Mucosa of descending colon (tissue), 3 donors: ENCODE results near the gene ABLIM2. TPM values are rescaled to one million over a fixed set of nuclear protein-coding genes. Genes with fewer than 3 reads are reported as not detected.

Source experiments
- ATAC-seq: fragments of 200-7000 bp; cut with Tn5 transposase; one replicate; pipeline ENCODE4 v1.9.1; 2020; ENCODE audit warnings: mild to moderate bottlenecking, moderate library complexity
- DNase-seq, 3 donors: peaks; one replicate each; pipeline ENCODE4 v3.0.0-alpha.2; 2020
- H3K36me3 ChIP-seq: fragments of 200-600 bp; one replicate; pipeline ENCODE4 v1.8.0; 2021; ENCODE audit warnings: low read depth, mild to moderate bottlenecking
- H3K4me1 ChIP-seq: fragments of 200-600 bp; one replicate; pipeline ENCODE4 v1.8.0; 2021; ENCODE audit warnings: low read depth, mild to moderate bottlenecking
- H3K4me3 ChIP-seq: fragments of 200-600 bp; one replicate; pipeline ENCODE4 v1.8.0; 2021; ENCODE audit warnings: mild to moderate bottlenecking
- H3K9me3 ChIP-seq: fragments of 200-600 bp; one replicate; pipeline ENCODE4 v1.8.0; 2021; ENCODE audit warnings: mild to moderate bottlenecking
- intact Hi-C, 2 donors: fragments of 100-400 bp; cut with DNase I in 1 of 2; cut with micrococcal nuclease in 1 of 2; formaldehyde crosslinking; loops; one replicate each; pipeline versions ENCODE4 v1.11.0 to v1.11.1; 2022; cut with DNase I, micrococcal nuclease
- total RNA-seq, 3 donors: library from RNA; stranded (reverse); fragmentation: NEBNext Ultra II Directional in 2 of 3; extraction: Animal tissue kit (Norgen Biotek cat#: 25700) in 2 of 3; gene quantifications; one replicate each; pipeline versions ENCODE4 v1.2.1 to v1.2.4, GENCODE V29; 2021 to 2023
- TF ChIP-seq, protein P1 (sequence below): fragments of 200-600 bp; IDR thresholded peaks from one replicate; pipeline ENCODE4 v1.8.0; 2022; ENCODE audit warnings: antibody characterized with exemption, mild to moderate bottlenecking
- donor health status: DM: no; HTN: no; CAD: no; lungs with moderate emphysema.
- donor health status: DM: no; HTN: no; CAD: no.
- donor health status: DM: no; HTN: yes; CAD: no.

ABLIM2 gene
- total RNA-seq, 3 donors from 2014 or later: 15.0 to 15.8 (median 15.5) TPM

- DNase-seq (no peak), ATAC-seq (no peak)
- intact Hi-C loops: no loop called here
- Histone ChIP-seq H3K4me1 (no peaks in the 10 kb centered on the region), H3K9me3 (no peaks in the 10 kb centered on the region), H3K36me3 (no peaks in the 10 kb centered on the region), H3K4me3 (no peak overlapping the region)
- TF ChIP-seq, protein P1, sequence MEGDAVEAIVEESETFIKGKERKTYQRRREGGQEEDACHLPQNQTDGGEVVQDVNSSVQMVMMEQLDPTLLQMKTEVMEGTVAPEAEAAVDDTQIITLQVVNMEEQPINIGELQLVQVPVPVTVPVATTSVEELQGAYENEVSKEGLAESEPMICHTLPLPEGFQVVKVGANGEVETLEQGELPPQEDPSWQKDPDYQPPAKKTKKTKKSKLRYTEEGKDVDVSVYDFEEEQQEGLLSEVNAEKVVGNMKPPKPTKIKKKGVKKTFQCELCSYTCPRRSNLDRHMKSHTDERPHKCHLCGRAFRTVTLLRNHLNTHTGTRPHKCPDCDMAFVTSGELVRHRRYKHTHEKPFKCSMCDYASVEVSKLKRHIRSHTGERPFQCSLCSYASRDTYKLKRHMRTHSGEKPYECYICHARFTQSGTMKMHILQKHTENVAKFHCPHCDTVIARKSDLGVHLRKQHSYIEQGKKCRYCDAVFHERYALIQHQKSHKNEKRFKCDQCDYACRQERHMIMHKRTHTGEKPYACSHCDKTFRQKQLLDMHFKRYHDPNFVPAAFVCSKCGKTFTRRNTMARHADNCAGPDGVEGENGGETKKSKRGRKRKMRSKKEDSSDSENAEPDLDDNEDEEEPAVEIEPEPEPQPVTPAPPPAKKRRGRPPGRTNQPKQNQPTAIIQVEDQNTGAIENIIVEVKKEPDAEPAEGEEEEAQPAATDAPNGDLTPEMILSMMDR: no peak
Measured at GRCh38 chr4:7999695-8000094, 158.9 kb downstream of the ABLIM2 start.

DNA sequence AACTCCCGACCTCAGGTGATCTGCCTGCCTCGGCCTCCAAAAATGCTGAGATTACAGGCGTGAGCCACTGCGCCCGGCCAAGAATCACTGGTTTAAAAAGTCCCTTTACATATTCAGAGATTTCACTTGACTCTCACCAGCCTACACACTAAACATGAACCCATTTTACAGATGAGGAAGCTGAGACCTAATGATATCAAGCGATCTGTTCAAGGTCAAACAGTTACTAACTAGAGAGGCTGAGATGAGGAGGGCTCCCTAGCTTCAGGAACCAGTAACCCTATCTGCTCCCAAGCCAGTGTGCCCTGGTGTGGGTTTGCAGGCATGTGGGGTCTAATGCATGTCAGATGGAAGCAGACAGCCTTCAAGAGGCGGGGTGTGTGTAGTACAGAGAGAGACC is 159.3 kb downstream of the ABLIM2 start:
- TF ChIP-seq, protein P1: no peak
- no peak for DNase-seq
- H3K4me3 ChIP-seq: no peak overlapping the region
- H3K4me1 ChIP-seq: no peaks in the 10 kb centered on the region
- no peak for ATAC-seq
- H3K9me3 ChIP-seq: no peaks in the 10 kb centered on the region
- intact Hi-C loops: no loop called here
- H3K36me3 ChIP-seq: no peaks in the 10 kb centered on the region

DNA sequence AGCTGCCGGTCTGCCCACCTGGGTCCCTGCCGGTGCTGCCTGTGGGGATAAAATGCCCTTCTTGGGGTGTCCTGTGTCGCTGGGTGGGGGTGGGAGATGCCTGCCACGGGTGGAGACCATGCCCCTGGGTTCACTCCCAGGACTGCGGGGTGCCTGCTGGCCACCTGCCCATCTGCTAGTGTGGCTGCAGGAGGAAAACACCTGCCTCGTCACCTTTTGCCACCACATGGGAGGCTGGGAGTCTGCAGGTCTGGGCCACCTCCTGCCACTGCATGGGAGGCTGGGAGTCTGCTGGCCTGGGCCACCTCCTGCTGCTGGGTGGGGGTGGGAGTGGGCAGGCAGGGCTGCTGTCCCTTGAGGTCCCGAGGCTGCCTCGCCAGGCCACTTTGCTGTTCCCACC is 160.2 kb downstream of the ABLIM2 start:
- TF ChIP-seq, protein P1: no peak
- Histone ChIP-seq H3K36me3 (no peaks in the 10 kb centered on the region), H3K4me1 (no peaks in the 10 kb centered on the region), H3K9me3 (no peaks in the 10 kb centered on the region), H3K4me3 (no peak overlapping the region)
- DNase-seq (no peak), ATAC-seq (no peak)
- intact Hi-C loops: no loop called here

- Histone ChIP-seq H3K4me3 (no peak overlapping the region), H3K36me3 (no peaks in the 10 kb centered on the region), H3K4me1 (no peaks in the 10 kb centered on the region), H3K9me3 (no peaks in the 10 kb centered on the region)
- DNase-seq: no peak
- intact Hi-C loops: no loop called here
- ATAC-seq: no peak
- TF ChIP-seq, protein P1: no peak
Measured at GRCh38 chr4:7995866-7996265, 162.7 kb downstream of the ABLIM2 start.

DNA sequence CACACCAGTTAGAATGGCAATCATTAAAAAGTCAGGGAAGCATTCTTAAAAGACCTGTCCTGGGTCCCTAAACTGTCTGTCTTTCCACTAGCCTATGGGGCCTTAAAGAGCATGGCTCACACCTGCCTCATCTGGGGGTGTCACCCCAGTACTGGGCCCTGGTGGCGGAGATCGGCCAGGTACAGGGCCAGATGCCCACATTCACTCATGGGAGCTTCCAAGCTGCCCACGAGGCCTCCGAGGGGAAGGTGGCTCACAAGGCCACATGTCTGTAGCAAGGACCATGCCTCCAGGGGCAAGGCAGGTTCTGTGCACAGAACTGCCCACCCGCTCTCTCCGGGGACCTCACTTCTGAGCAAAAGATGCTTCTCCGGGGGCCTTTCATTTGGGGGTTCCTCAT is 163.5 kb downstream of the ABLIM2 start:
- no peak for ATAC-seq
- DNase-seq: no peak
- Histone ChIP-seq H3K9me3 (no peaks in the 10 kb centered on the region), H3K36me3 (no peaks in the 10 kb centered on the region), H3K4me1 (no peaks in the 10 kb centered on the region), H3K4me3 (no peak overlapping the region)
- intact Hi-C loops: no loop called here
- TF ChIP-seq, protein P1: no peak

GRCh38 chr4:7993671-7994070 is 164.9 kb downstream of the ABLIM2 start:
- intact Hi-C loops: no loop called here

More at GRCh38 chr4:7993671-7994070, 164.9 kb downstream of the ABLIM2 start:
- DNase-seq (no peak), ATAC-seq (no peak)
- TF ChIP-seq, protein P1: no peak
- no peaks in the 10 kb centered on the region for H3K9me3 ChIP-seq
- H3K4me3 ChIP-seq: no peak overlapping the region
- H3K36me3 ChIP-seq: no peaks in the 10 kb centered on the region
- no peaks in the 10 kb centered on the region for H3K4me1 ChIP-seq
